ENCODE measurements around the gene TPX2. TPM values are rescaled to one million over a fixed set of nuclear protein-coding genes. Genes with fewer than 3 reads are reported as not detected.

The TPX2 gene
- total RNA-seq, 2 donors from 2014 or later, result 0.20 to 2.9 TPM

GRCh38 chr20:31709939-31710338 lies 29.2 kb upstream of the TPX2 start:
- H3K27me3 ChIP-seq, result no peaks in the 10 kb centered on the region
- peaks cover 5 to 95% of the 10 kb centered on the region in 2 donors for H3K4me1 ChIP-seq
- peak overlapping the region; percentile 96 to 98 for H3K27ac ChIP-seq
- H3K9me3 ChIP-seq, result no peaks in the 10 kb centered on the region
- TF ChIP-seq CTCF (IDR thresholded peaks at IDR 0.05), result no peak
- H3K36me3 ChIP-seq, result peaks cover 55% of the 10 kb centered on the region
- H3K4me3 ChIP-seq, result no peak overlapping the region
- DNase-seq (ENCODE audit: low spot score), result no peak

- no peaks in the 10 kb centered on the region for H3K27me3 ChIP-seq
- H3K36me3 ChIP-seq, result peaks cover 55% of the 10 kb centered on the region
- DNase-seq (ENCODE audit: low spot score), result no peak
- H3K4me3 ChIP-seq, result no peak overlapping the region
- peak overlapping the region; percentile 96 to 98 for H3K27ac ChIP-seq
- H3K9me3 ChIP-seq, result no peaks in the 10 kb centered on the region
- H3K4me1 ChIP-seq, result peaks cover 5 to 95% of the 10 kb centered on the region in 2 donors
- no peak for TF ChIP-seq CTCF (IDR thresholded peaks at IDR 0.05)
Observed at GRCh38 chr20:31710423-31711108, 28.5 kb upstream of the TPX2 start.

GRCh38 chr20:31711179-31712111 lies 27.6 kb upstream of the TPX2 start:
- no peaks in the 10 kb centered on the region for H3K27me3 ChIP-seq
- peaks cover 54% of the 10 kb centered on the region for H3K36me3 ChIP-seq
- peak overlapping the region; percentile 96 to 98 for H3K27ac ChIP-seq
- no peak overlapping the region for H3K4me3 ChIP-seq
- peaks cover 5 to 95% of the 10 kb centered on the region in 2 donors for H3K4me1 ChIP-seq
- no peak for DNase-seq (ENCODE audit: low spot score)
- TF ChIP-seq CTCF (IDR thresholded peaks at IDR 0.05), result no peak
- no peaks in the 10 kb centered on the region for H3K9me3 ChIP-seq

GRCh38 chr20:31712112-31712553 lies 27.0 kb upstream of the TPX2 start:
- Histone ChIP-seq H3K27me3 (no peaks in the 10 kb centered on the region), H3K27ac (peak overlapping the region; percentile 96 to 98), H3K4me3 (no peak overlapping the region), H3K9me3 (no peaks in the 10 kb centered on the region), H3K4me1 (peaks cover 5 to 95% of the 10 kb centered on the region in 2 donors), H3K36me3 (peaks cover 49% of the 10 kb centered on the region)
- DNase-seq (ENCODE audit: low spot score), result peak; percentile 84
- no peak for TF ChIP-seq CTCF (IDR thresholded peaks at IDR 0.05)

- H3K27me3 ChIP-seq, result no peaks in the 10 kb centered on the region
- TF ChIP-seq CTCF (IDR thresholded peaks at IDR 0.05), result no peak
- peak overlapping the region in 1 of 2 donors; percentile 22 for H3K4me3 ChIP-seq
- peak; percentile 97 for DNase-seq (ENCODE audit: low spot score)
- no peaks in the 10 kb centered on the region for H3K9me3 ChIP-seq
- H3K27ac ChIP-seq, result peak overlapping the region; percentile 96 to 98
- H3K36me3 ChIP-seq, result peaks cover 43% of the 10 kb centered on the region
- peaks cover 5 to 98% of the 10 kb centered on the region in 2 donors for H3K4me1 ChIP-seq
Observed at GRCh38 chr20:31712564-31713311, 26.4 kb upstream of the TPX2 start.

Measured in right atrium auricular region (tissue), 2 donors.